K562 (cell line): ENCODE measurements around the gene PUM2. TPM values are rescaled to one million over a fixed set of nuclear protein-coding genes. Genes with fewer than 3 reads are reported as not detected.

ENCODE experiments used
- ATAC-seq: fragments of 200-7000 bp; cut with Tn5 transposase; 3 replicates; pipeline ENCODE4 v1.9.1; 2020; ENCODE audit warnings: moderate library complexity
- BruUV-seq: library from RNA; stranded (reverse); fragments of 400-500 nt; replicated peaks from 2 replicates; lab custom pipeline; 2021; lab: Mats Ljungman, UMichigan
- CTCF ChIA-PET: fragments of 300-600 bp; formaldehyde crosslinking; extraction: SDS; loops from one replicate; lab custom pipeline; 2021; ENCODE audit warnings: low intra/inter-chr PET ratio; lab: Yijun Ruan, JAX
- POLR2A ChIA-PET: fragments of 300-600, 350-650 bp; sonication (Branson Sonifier 250); formaldehyde crosslinking; extraction: SDS; loops from one replicate; lab custom pipeline; 2021; ENCODE audit warnings: antibody characterized with exemption, inconsistent platforms; lab: Yijun Ruan, JAX
- DNase-seq, 4 experiments: peaks; one replicate each; pipeline versions ENCODE4 v3.0.0 to v3.0.0-alpha.2; 2011 to 2018; ENCODE audit warnings: low spot score in 3 of 4, mixed read lengths in 3 of 4; ENCODE audit errors: extremely low read depth in 1 of 4
- FAIRE-seq: peaks from 2 replicates; lab custom pipeline; 2011; peaks lifted over from hg19 to GRCh38; lab: Jason Lieb, UNC
- H2AFZ ChIP-seq: 2 replicates; pipeline ENCODE4 v1.6.0; 2011; ENCODE audit warnings: low read depth, low read length, control low read depth, inconsistent platforms
- H3K27ac ChIP-seq: fragments of 200-600 bp; 3 replicates; pipeline ENCODE4 v1.8.0; 2011; ENCODE audit warnings: low read depth, mild to moderate bottlenecking, control low read depth, inconsistent platforms, low read length, moderate library complexity, mixed read lengths; ENCODE audit errors: extremely low read depth
- H3K27me3 ChIP-seq, 2 experiments: fragments of 300-600 bp in 1 of 2; 2 replicates in 1 of 2; 3 replicates in 1 of 2; pipeline versions ENCODE4 v1.6.0 to v1.8.0; 2011; ENCODE audit warnings: inconsistent platforms in 2 of 2, low read length in 2 of 2, mild to moderate bottlenecking in 1 of 2, mixed read lengths in 1 of 2, moderate library complexity in 1 of 2; ENCODE audit not compliant: control insufficient read depth in 2 of 2, insufficient read depth in 2 of 2
- H3K36me3 ChIP-seq: fragments of 300-600 bp; 3 replicates; pipeline ENCODE4 v1.8.0; 2011; ENCODE audit warnings: mild to moderate bottlenecking, low read length, inconsistent platforms; ENCODE audit not compliant: control insufficient read depth, insufficient read depth
- H3K4me1 ChIP-seq, 2 experiments: fragments of 200-600 bp in 1 of 2; replicated peaks in 1 of 2; 2 replicates in 1 of 2; 3 replicates in 1 of 2; pipeline versions ENCODE4 v1.5.1 to v1.8.0; 2011; ENCODE audit warnings: inconsistent platforms in 2 of 2, low read length in 2 of 2, mild to moderate bottlenecking in 1 of 2, mixed read lengths in 1 of 2, moderate library complexity in 1 of 2; ENCODE audit not compliant: control insufficient read depth in 2 of 2, insufficient read depth in 2 of 2
- H3K4me2 ChIP-seq: 2 replicates; pipeline ENCODE4 v1.6.1; 2011; ENCODE audit warnings: low read length, control low read depth, inconsistent platforms, mixed read lengths; ENCODE audit not compliant: insufficient read depth
- H3K4me3 ChIP-seq: fragments of 200-600 bp; sonication (generic), shearing (Covaris generic); 2 replicates; pipeline ENCODE4 v1.5.1; 2016; ENCODE audit warnings: control low read depth, inconsistent platforms
- H3K79me2 ChIP-seq: fragments of 200-600 bp; 3 replicates; pipeline ENCODE4 v1.8.0; 2011; ENCODE audit warnings: low read length, inconsistent platforms; ENCODE audit not compliant: control insufficient read depth, insufficient read depth
- H3K9ac ChIP-seq, 2 experiments: 2 replicates each; pipeline versions ENCODE4 v1.6.0 to v1.6.1; 2011; ENCODE audit warnings: low read depth in 2 of 2, low read length in 2 of 2, control low read depth in 1 of 2, inconsistent platforms in 1 of 2, mild to moderate bottlenecking in 1 of 2, mixed read lengths in 1 of 2; ENCODE audit not compliant: insufficient read depth in 1 of 2
- H3K9me1 ChIP-seq: one replicate; pipeline ENCODE4 v1.6.0; 2011; ENCODE audit warnings: inconsistent platforms, mild to moderate bottlenecking, low read length, moderate library complexity; ENCODE audit not compliant: control insufficient read depth, insufficient read depth
- H3K9me3 ChIP-seq: replicated peaks from 2 replicates; pipeline ENCODE4 v1.5.1; 2011; ENCODE audit warnings: low read depth, low read length, inconsistent platforms; ENCODE audit not compliant: control insufficient read depth, insufficient read depth
- H4K20me1 ChIP-seq: replicated peaks from 2 replicates; pipeline ENCODE4 v1.6.1; 2011; ENCODE audit warnings: low read length, inconsistent platforms, mixed read lengths; ENCODE audit not compliant: control insufficient read depth, insufficient read depth
- CBX5 ChIP-seq: IDR thresholded peaks from 2 replicates; pipeline ENCODE4 v1.6.1; 2014; ENCODE audit warnings: low read depth, borderline replicate concordance
- CEBPB ChIP-seq: fragments of 450-650 bp; IDR thresholded peaks from 2 replicates; pipeline ENCODE4 v1.6.1; 2016; ENCODE audit warnings: missing genetic modification characterization, missing compliant biosample characterization
- CREM ChIP-seq: IDR thresholded peaks from 2 replicates; pipeline ENCODE4 v1.6.1; 2014; ENCODE audit warnings: antibody characterized with exemption, low read depth
- FOXJ3 ChIP-seq: sonication (generic); formaldehyde crosslinking; IDR thresholded peaks from 2 replicates; pipeline ENCODE4 v1.4.0; 2020; ENCODE audit warnings: mild to moderate bottlenecking, missing genetic modification reagents
- GATA2 ChIP-seq: sonication (generic); formaldehyde crosslinking; IDR thresholded peaks from 2 replicates; pipeline ENCODE4 v1.4.0; 2020; ENCODE audit warnings: mild to moderate bottlenecking, missing genetic modification reagents
- HDGF ChIP-seq: fragments of 450-650 bp; IDR thresholded peaks from 2 replicates; pipeline ENCODE4 v1.6.1; 2016
- HMG20B ChIP-seq: fragments of 250-450 bp; sonication (Bioruptor Pico); IDR thresholded peaks from 2 replicates; pipeline ENCODE4 v1.5.0; 2021; ENCODE audit warnings: mild to moderate bottlenecking
- MEF2A ChIP-seq: IDR thresholded peaks from 2 replicates; pipeline ENCODE4 v1.6.1; 2011; ENCODE audit warnings: low read depth, mild to moderate bottlenecking, low read length, moderate library complexity; ENCODE audit not compliant: control insufficient read depth
- NFXL1 ChIP-seq: fragments of 450-650 bp; formaldehyde crosslinking; IDR thresholded peaks from 2 replicates; pipeline ENCODE4 v1.4.0; 2021; ENCODE audit warnings: mild to moderate bottlenecking
- RBM39 ChIP-seq: fragments of 200-400 bp; formaldehyde crosslinking; optimal IDR thresholded peaks from 2 replicates; pipeline ENCODE3; 2018; ENCODE audit warnings: low read depth, low read length
- SREBF2 ChIP-seq: sonication (generic); formaldehyde crosslinking; IDR thresholded peaks from 2 replicates; pipeline ENCODE4 v1.4.0; 2020; ENCODE audit warnings: mild to moderate bottlenecking, missing genetic modification reagents
- STAT5A ChIP-seq: IDR thresholded peaks from 2 replicates; pipeline ENCODE4 v1.6.1; 2012; ENCODE audit warnings: low read length, inconsistent platforms, borderline replicate concordance
- ZNF444 ChIP-seq: fragments of 250-450 bp; sonication (Bioruptor Pico); IDR thresholded peaks from 2 replicates; pipeline ENCODE4 v1.4.0; 2020; ENCODE audit warnings: mild to moderate bottlenecking, moderate library complexity
- ZNF780A ChIP-seq: fragments of 250-450 bp; sonication (Bioruptor Pico); IDR thresholded peaks from 2 replicates; pipeline ENCODE4 v1.5.0; 2021; ENCODE audit warnings: mild to moderate bottlenecking
- WGBS: fragments of 100-300 bp; shearing (Covaris generic); methylation state at CpG from one replicate; pipeline ENCODE4 v1.1.6; 2016; ENCODE audit warnings: low coverage, mixed read lengths; ENCODE audit not compliant: insufficient coverage; ENCODE audit errors: missing lambda C conversion rate; 5-methylcytosine and 5-hydroxymethylcytosine counted together
- in situ Hi-C: fragments of 300-500 bp; cut with MboI; formaldehyde crosslinking; loops from 4 replicates; pipeline ENCODE4 v1.15.0; 2018; ENCODE audit warnings: inconsistent platforms, mixed read lengths
- intact Hi-C: fragments of 100-400 bp; cut with micrococcal nuclease; formaldehyde crosslinking; loops from 2 replicates; pipeline ENCODE4 v1.14.2; 2022
- polyA plus RNA-seq, 8 experiments: library from polyadenylated mRNA; depleted of rRNA in 4 of 8; stranded (reverse) in 5 of 8; unstranded in 3 of 8; fragments of >200 nt; fragmentation: Nextera tagmentation in 2 of 8; fragmentation: Illumina TruSeq in 1 of 8; extraction: Ambion mirVana in 2 of 8; extraction: Trizol in 1 of 8; gene quantifications; 2 replicates each; pipeline versions ENCODE4 v1.2.1 to v1.2.3, GENCODE V29; 2011 to 2014; ENCODE audit warnings: inconsistent platforms in 1 of 8, missing spikeins in 1 of 8
- total RNA-seq, 7 experiments: library from RNA; depleted of rRNA in 6 of 7; stranded (reverse); fragments of >200 nt in 6 of 7; fragmentation: Illumina TruSeq in 2 of 7; extraction: Trizol in 2 of 7; gene quantifications; 2 replicates each; pipeline versions ENCODE4 v1.2.1 to v1.2.3, GENCODE V29; 2011 to 2021; ENCODE audit warnings: low replicate concordance in 1 of 7
- TF ChIP-seq, protein P1 (sequence below): fragments of 450-650 bp; formaldehyde crosslinking; IDR thresholded peaks from 2 replicates; pipeline ENCODE4 v1.4.0; 2022; ENCODE audit warnings: missing genetic modification characterization
- TF ChIP-seq, protein P2 (sequence below): IDR thresholded peaks from 2 replicates; pipeline ENCODE4 v1.6.1; 2016; ENCODE audit warnings: missing genetic modification characterization, missing compliant biosample characterization
- TF ChIP-seq, protein P3 (sequence below): fragments of 450-650 bp; formaldehyde crosslinking; IDR thresholded peaks from 2 replicates; pipeline ENCODE4 v1.4.0; 2022; ENCODE audit warnings: missing genetic modification characterization

The PUM2 gene
- total and polyA plus RNA-seq, 9 of the 15 experiments (the other 6 are each of a cell fraction or from before 2014, with no cell fraction given): 13.4 to 61.9 (median 28.3) TPM

DNA sequence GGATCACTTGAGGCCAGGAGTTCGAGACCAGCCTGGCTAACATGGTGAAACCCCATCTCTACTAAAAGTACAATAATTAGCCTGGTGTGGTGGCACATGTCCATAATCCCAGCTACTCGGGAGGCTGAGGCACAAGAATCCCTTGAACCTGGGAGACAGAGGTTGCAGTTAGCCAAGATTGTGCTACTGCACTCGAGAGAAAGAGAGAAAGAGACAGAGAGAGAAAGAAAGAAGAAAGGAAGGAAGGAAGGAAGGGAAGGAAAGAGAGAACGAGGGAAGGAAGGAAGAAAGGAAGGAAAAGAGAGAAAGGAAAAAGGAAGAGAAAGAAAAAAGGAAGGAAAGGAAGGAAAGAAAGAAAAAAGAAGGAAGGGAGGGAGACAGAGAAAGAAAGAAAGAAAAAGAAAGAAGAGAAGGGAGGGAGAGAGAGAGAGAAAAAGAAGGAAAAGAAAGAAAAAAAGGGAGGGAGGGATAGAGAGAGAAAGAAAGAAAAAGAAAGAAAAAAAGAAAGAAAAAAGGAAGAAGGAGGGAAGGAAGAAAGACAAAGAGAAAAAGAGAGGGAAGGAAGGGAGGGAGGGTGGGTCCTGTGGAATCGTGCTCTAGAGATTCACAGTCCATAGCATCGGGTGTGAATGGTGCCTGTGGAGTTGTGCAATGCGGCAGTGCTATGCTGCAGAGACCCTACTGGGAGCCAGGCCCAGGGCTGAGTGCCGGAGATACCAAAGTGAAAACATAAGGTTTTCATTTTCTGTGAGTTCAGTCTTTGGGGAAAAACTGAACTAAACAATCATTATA, 121.1 kb downstream of the PUM2 start:
- no peak for FAIRE-seq
- no peaks in the 10 kb centered on the region for H3K36me3 ChIP-seq
- in situ Hi-C loops: loop anchor here (10.0 kb wide), 1 partner anchor 95 kb away; no protein-coding TSS in a partner anchor
- peaks cover 2 to 38% of the 10 kb centered on the region in 2 experiments; a peak in 3 of 5 replicates for H3K27me3 ChIP-seq
- H3K9ac ChIP-seq: no peak overlapping the region
- 16% methylated on average over 7 of the region's 8 CpGs for WGBS
- no TSS peak for BruUV-seq
- H3K79me2 ChIP-seq: no peaks in the 10 kb centered on the region
- H3K9me1 ChIP-seq: no peaks in the 10 kb centered on the region
- ChIA-PET CTCF (no interaction called here), POLR2A (no interaction called here)
- peaks cover 0 to 15% of the 10 kb centered on the region in 2 experiments; a peak in 2 of 5 replicates for H3K4me1 ChIP-seq
- no peak overlapping the region for H3K27ac ChIP-seq
- ATAC-seq: no peak
- H2AFZ ChIP-seq: no peak overlapping the region
- no peaks in the 10 kb centered on the region for H4K20me1 ChIP-seq
- H3K4me2 ChIP-seq: no peak overlapping the region
- no peaks in the 10 kb centered on the region for H3K9me3 ChIP-seq
- DNase-seq: peak in 1 of 4 experiments; percentile 5
- intact Hi-C loops: loop anchor here (5.0 kb wide), 1 partner anchor 272 kb away; no protein-coding TSS in a partner anchor
- no peak overlapping the region for H3K4me3 ChIP-seq
- no peak for TF ChIP-seq SREBF2 (CRISPR knock-in tag)
- TF ChIP-seq CBX5: no peak
- no peak for TF ChIP-seq RBM39
- no peak for TF ChIP-seq MEF2A
- TF ChIP-seq ZNF444 (CRISPR knock-in tag): no peak
- no peak for TF ChIP-seq STAT5A
- TF ChIP-seq CREM: no peak
- TF ChIP-seq, protein P1, sequence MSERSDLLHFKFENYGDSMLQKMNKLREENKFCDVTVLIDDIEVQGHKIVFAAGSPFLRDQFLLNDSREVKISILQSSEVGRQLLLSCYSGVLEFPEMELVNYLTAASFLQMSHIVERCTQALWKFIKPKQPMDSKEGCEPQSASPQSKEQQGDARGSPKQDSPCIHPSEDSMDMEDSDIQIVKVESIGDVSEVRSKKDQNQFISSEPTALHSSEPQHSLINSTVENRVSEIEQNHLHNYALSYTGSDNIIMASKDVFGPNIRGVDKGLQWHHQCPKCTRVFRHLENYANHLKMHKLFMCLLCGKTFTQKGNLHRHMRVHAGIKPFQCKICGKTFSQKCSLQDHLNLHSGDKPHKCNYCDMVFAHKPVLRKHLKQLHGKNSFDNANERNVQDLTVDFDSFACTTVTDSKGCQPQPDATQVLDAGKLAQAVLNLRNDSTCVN: 0 out of 2 replicates have a peak, but pooled peaks have one; percentile 45
- TF ChIP-seq GATA2: no peak
- TF ChIP-seq, protein P2, sequence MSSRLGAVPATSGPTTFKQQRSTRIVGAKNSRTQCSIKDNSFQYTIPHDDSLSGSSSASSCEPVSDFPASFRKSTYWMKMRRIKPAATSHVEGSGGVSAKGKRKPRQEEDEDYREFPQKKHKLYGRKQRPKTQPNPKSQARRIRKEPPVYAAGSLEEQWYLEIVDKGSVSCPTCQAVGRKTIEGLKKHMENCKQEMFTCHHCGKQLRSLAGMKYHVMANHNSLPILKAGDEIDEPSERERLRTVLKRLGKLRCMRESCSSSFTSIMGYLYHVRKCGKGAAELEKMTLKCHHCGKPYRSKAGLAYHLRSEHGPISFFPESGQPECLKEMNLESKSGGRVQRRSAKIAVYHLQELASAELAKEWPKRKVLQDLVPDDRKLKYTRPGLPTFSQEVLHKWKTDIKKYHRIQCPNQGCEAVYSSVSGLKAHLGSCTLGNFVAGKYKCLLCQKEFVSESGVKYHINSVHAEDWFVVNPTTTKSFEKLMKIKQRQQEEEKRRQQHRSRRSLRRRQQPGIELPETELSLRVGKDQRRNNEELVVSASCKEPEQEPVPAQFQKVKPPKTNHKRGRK (tag): peak; percentile 94
- TF ChIP-seq CEBPB (tag): no peak
- TF ChIP-seq NFXL1: no peak
- TF ChIP-seq, protein P3, sequence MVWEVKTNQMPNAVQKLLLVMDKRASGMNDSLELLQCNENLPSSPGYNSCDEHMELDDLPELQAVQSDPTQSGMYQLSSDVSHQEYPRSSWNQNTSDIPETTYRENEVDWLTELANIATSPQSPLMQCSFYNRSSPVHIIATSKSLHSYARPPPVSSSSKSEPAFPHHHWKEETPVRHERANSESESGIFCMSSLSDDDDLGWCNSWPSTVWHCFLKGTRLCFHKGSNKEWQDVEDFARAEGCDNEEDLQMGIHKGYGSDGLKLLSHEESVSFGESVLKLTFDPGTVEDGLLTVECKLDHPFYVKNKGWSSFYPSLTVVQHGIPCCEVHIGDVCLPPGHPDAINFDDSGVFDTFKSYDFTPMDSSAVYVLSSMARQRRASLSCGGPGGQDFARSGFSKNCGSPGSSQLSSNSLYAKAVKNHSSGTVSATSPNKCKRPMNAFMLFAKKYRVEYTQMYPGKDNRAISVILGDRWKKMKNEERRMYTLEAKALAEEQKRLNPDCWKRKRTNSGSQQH (CRISPR knock-in tag): 0 out of 2 replicates have a peak, but pooled peaks have one; percentile 23
- no peak for TF ChIP-seq HMG20B (CRISPR knock-in tag)
- no peak for TF ChIP-seq FOXJ3 (CRISPR knock-in tag)
- TF ChIP-seq ZNF780A (CRISPR knock-in tag): no peak
- TF ChIP-seq HDGF: no peak
